ENCODE data around the gene GNA12. TPM values are rescaled to one million over a fixed set of nuclear protein-coding genes. Genes with fewer than 3 reads are reported as not detected.

Gene GNA12
- total and polyA plus RNA-seq, 2 of the 4 experiments (the other 2 are of a cell fraction): 14.3 to 93.9 TPM

- no TSS peak for BruUV-seq (replicated peaks)
- Histone ChIP-seq H2AFZ (replicated peaks; ENCODE audit: low read length, poor library complexity) (no peak overlapping the region), H2BK15ac (ENCODE audit: low read depth, low read length) (no peak overlapping the region), H3K4ac (ENCODE audit: low read depth, low read length) (no peak overlapping the region), H3K27ac (ENCODE audit: insufficient read depth, low read length) (no peak overlapping the region), H3K56ac (ENCODE audit: extremely low read depth, insufficient read depth, low read length) (no peak overlapping the region), H3K14ac (replicated peaks; ENCODE audit: low read depth, low read length) (no peak overlapping the region), H3K27me3 (ENCODE audit: control insufficient read depth, insufficient read depth, low read length) (no peaks in the 10 kb centered on the region), H3K4me2 (ENCODE audit: low read depth, low read length) (no peak overlapping the region), H3K9me3 (ENCODE audit: control insufficient read depth, insufficient read depth, low read length) (peaks cover 4% of the 10 kb centered on the region; the same call in 1 of the 2 replicates), H2BK120ac (ENCODE audit: low read depth, low read length) (no peak overlapping the region), H3K9ac (ENCODE audit: low read depth, low read length) (no peak overlapping the region), H4K8ac (ENCODE audit: low read depth in 2 of 2, low read length in 2 of 2) (no peak overlapping the region), H3K4me3 (ENCODE audit: insufficient read depth, low read depth, low read length) (no peak overlapping the region), H3K23ac (ENCODE audit: low read depth, low read length) (no peak overlapping the region), H2BK20ac (ENCODE audit: low read depth, low read length) (no peak overlapping the region), H2BK5ac (ENCODE audit: low read depth, low read length, poor library complexity, severe bottlenecking) (no peak overlapping the region), H4K5ac (ENCODE audit: low read depth, low read length) (no peak overlapping the region), H2AK5ac (ENCODE audit: low read depth, low read length) (no peak overlapping the region), H3K79me1 (ENCODE audit: low read depth in 1 of 2, low read length in 2 of 2) (no peaks in the 10 kb centered on the region; a peak in 1 of 4 replicates), H2AK9ac (replicated peaks; ENCODE audit: low read depth, low read length, poor library complexity) (no peak overlapping the region), H3K4me1 (ENCODE audit: control insufficient read depth, insufficient read depth, low read length) (no peaks in the 10 kb centered on the region), H4K91ac (ENCODE audit: insufficient read depth, low read depth, low read length) (no peak overlapping the region), H3K36me3 (ENCODE audit: control insufficient read depth, insufficient read depth, low read length) (peaks cover 5% of the 10 kb centered on the region), H4K20me1 (ENCODE audit: insufficient read depth, low read length) (no peaks in the 10 kb centered on the region; the same call in 1 of the 2 replicates), H3K9me1 (ENCODE audit: insufficient read depth, low read length) (no peaks in the 10 kb centered on the region), H3K18ac (ENCODE audit: low read depth, low read length) (no peak overlapping the region)
- intact Hi-C loops (cut with micrococcal nuclease) (no loop called here), dilution Hi-C loops (cut with HindIII; ENCODE audit: low sequenced_read_pairs, unreplicated experiment) (no loop called here), in situ Hi-C loops (cut with MboI; ENCODE audit: low sequenced_read_pairs) (no loop called here)
- ChIA-PET POLR2A (ENCODE audit: unreplicated experiment) (no interaction called here), CTCF (interaction anchor here (1.2 kb wide), 1 partner anchor 20 kb away, joined by 3 read pairs; no protein-coding TSS in a partner anchor)
- DNase-seq (no peak), ATAC-seq (ENCODE audit: low read depth) (no peak)
- TF ChIP-seq MAFK (IDR thresholded peaks at IDR 0.05; ENCODE audit: low read depth, low read length) (no peak), POLR2A (IDR thresholded peaks at IDR 0.05; ENCODE audit: low read depth, low read length) (no peak), MAZ (IDR thresholded peaks at IDR 0.05; ENCODE audit: borderline replicate concordance, low read depth, low read length) (no peak), CEBPB (IDR thresholded peaks at IDR 0.05; ENCODE audit: low read depth, low read length) (no peak), RCOR1 (IDR thresholded peaks at IDR 0.05; ENCODE audit: insufficient replicate concordance, low read length) (no peak), CHD1 (IDR thresholded peaks at IDR 0.05; ENCODE audit: low read depth, low read length) (no peak), BHLHE40 (IDR thresholded peaks at IDR 0.05; ENCODE audit: low read depth, low read length) (no peak), ELK1 (IDR thresholded peaks at IDR 0.05; ENCODE audit: borderline replicate concordance, low read depth, low read length) (no peak), MXI1 (IDR thresholded peaks at IDR 0.05; ENCODE audit: borderline replicate concordance, low read depth, low read length) (no peak), SMC3 (IDR thresholded peaks at IDR 0.05; ENCODE audit: low read depth, low read length) (no peak), FOS (IDR thresholded peaks at IDR 0.05; ENCODE audit: low read depth, low read length) (no peak), RFX5 (IDR thresholded peaks at IDR 0.05; ENCODE audit: low read depth, low read length) (no peak), NFE2L2 (IDR thresholded peaks at IDR 0.05; ENCODE audit: low read depth, low read length) (no peak)
- TF ChIP-seq, protein P1, sequence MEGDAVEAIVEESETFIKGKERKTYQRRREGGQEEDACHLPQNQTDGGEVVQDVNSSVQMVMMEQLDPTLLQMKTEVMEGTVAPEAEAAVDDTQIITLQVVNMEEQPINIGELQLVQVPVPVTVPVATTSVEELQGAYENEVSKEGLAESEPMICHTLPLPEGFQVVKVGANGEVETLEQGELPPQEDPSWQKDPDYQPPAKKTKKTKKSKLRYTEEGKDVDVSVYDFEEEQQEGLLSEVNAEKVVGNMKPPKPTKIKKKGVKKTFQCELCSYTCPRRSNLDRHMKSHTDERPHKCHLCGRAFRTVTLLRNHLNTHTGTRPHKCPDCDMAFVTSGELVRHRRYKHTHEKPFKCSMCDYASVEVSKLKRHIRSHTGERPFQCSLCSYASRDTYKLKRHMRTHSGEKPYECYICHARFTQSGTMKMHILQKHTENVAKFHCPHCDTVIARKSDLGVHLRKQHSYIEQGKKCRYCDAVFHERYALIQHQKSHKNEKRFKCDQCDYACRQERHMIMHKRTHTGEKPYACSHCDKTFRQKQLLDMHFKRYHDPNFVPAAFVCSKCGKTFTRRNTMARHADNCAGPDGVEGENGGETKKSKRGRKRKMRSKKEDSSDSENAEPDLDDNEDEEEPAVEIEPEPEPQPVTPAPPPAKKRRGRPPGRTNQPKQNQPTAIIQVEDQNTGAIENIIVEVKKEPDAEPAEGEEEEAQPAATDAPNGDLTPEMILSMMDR (conservative IDR thresholded peaks at IDR 0.05; ENCODE audit: low read depth, low read length): no peak
- TF ChIP-seq, protein P2, sequence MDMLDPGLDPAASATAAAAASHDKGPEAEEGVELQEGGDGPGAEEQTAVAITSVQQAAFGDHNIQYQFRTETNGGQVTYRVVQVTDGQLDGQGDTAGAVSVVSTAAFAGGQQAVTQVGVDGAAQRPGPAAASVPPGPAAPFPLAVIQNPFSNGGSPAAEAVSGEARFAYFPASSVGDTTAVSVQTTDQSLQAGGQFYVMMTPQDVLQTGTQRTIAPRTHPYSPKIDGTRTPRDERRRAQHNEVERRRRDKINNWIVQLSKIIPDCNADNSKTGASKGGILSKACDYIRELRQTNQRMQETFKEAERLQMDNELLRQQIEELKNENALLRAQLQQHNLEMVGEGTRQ (IDR thresholded peaks at IDR 0.05; ENCODE audit: low read depth, low read length): no peak
- no CpG with 5 or more reads among the region's 11 CpGs for WGBS, 2 experiments (ENCODE audit: extremely low coverage in 2 of 2, insufficient read length in 1 of 2)
These were observed 133.8 kb downstream of the GNA12 start for GRCh38 chr7:2710286-2710655.

Data from IMR-90 (cell line).